GM20000 (cell line): ENCODE measurements around the gene CDC37L1.

Source experiments
- DNase-seq: peaks from one replicate; pipeline ENCODE4 v3.0.0; 2012; ENCODE audit warnings: low spot score
- CTCF ChIP-seq: IDR thresholded peaks from 2 replicates; pipeline ENCODE4 v1.5.1; 2012; ENCODE audit warnings: mild to moderate bottlenecking, control low read depth; ENCODE audit errors: extremely low read depth, missing control alignments

The CDC37L1 gene

GRCh38 chr9:4670591-4670990, 8.8 kb upstream of the CDC37L1 start:
- no peak for TF ChIP-seq CTCF
- DNase-seq = no peak

- no peak for DNase-seq
- TF ChIP-seq CTCF = no peak
These were observed 7.6 kb upstream of the CDC37L1 start for GRCh38 chr9:4671737-4672136.

GRCh38 chr9:4674783-4675182, 4.6 kb upstream of the CDC37L1 start:
- no peak for DNase-seq
- no peak for TF ChIP-seq CTCF

- DNase-seq = no peak
- TF ChIP-seq CTCF = no peak
These were observed 2.0 kb upstream of the CDC37L1 start for GRCh38 chr9:4677392-4677791.

- no peak for DNase-seq
- TF ChIP-seq CTCF = no peak
These were observed 596 bp upstream of the CDC37L1 start for GRCh38 chr9:4678679-4679267.

GRCh38 chr9:4680173-4680525, 780 bp downstream of the CDC37L1 start:
- TF ChIP-seq CTCF = no peak
- DNase-seq = no peak

GRCh38 chr9:4680750-4681149, 1.4 kb downstream of the CDC37L1 start:
- no peak for TF ChIP-seq CTCF
- DNase-seq = no peak

- TF ChIP-seq CTCF = no peak
These were observed 5.5 kb downstream of the CDC37L1 start for GRCh38 chr9:4684820-4685219.

More at GRCh38 chr9:4684820-4685219, 5.5 kb downstream of the CDC37L1 start:
- DNase-seq = no peak
